Neural progenitor cell (in vitro differentiated cells): ENCODE data around the gene PLPPR3.

Source experiments
- CTCF ChIP-seq: fragments of 200-600 bp; sonication (generic); IDR thresholded peaks from 2 replicates; pipeline ENCODE4 v1.5.1; 2017; ENCODE audit warnings: antibody characterized with exemption, mild to moderate bottlenecking
- EZH2 ChIP-seq: fragments of 200-600 bp; sonication (generic); IDR thresholded peaks from 2 replicates; pipeline ENCODE4 v1.6.1; 2017; ENCODE audit warnings: antibody characterized with exemption, mild to moderate bottlenecking, moderate library complexity

- TF ChIP-seq CTCF (no peak), EZH2 (no peak)
These were observed 33.9 kb upstream of the PLPPR3 start for GRCh38 chr19:855566-856120.
